Retinal pigment epithelial cell (primary cell): ENCODE measurements around the gene GIMAP8.

Experiments used
- DNase-seq: peaks from one replicate; pipeline ENCODE4 v3.0.0-alpha.2; 2010; ENCODE audit warnings: low read depth
- H3K4me3 ChIP-seq: 2 replicates; pipeline ENCODE4 v1.5.1; 2011; ENCODE audit warnings: mild to moderate bottlenecking, low read length, control low read depth, moderate library complexity
- TF ChIP-seq, protein P1 (sequence below): conservative IDR thresholded peaks from 2 replicates; pipeline ENCODE4 v1.5.1; 2011; ENCODE audit warnings: low read depth, low read length, control low read depth, inconsistent platforms

GIMAP8 gene

DNA sequence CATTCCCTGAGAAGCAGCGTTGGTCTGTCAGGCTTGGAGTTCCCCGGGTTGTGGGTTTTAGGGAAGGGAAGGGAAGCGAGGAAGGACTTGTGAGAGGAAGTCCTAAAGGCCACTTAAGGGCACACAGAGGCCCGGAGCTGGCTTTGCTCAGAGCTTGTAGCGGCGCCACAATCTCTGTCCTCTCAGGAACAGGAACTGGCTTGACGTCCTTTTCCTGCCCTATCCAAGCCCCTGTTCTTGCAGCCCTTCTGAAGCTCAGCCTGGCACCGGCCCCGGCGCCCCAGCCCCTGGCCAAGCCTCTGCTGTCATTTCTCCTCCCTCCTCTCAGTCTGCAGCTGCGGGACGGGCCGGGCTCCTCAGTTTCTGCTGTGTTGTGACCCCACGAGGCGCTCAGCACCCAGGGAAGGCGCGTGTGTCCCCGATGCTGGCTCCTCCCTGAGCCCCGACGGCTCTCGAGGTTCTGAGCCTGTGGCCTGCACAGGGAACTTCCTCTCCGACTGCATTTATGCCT lies at the start of gene GIMAP8:
Gene GIMAP8, plus strand, starts transcription at position 140 of the 511 bp plus-strand sequence. CDS start 16,069 bp downstream, outside the sequence.
- DNase-seq = no peak
- no peak within 1 kb of the TSS for H3K4me3 ChIP-seq

DNA sequence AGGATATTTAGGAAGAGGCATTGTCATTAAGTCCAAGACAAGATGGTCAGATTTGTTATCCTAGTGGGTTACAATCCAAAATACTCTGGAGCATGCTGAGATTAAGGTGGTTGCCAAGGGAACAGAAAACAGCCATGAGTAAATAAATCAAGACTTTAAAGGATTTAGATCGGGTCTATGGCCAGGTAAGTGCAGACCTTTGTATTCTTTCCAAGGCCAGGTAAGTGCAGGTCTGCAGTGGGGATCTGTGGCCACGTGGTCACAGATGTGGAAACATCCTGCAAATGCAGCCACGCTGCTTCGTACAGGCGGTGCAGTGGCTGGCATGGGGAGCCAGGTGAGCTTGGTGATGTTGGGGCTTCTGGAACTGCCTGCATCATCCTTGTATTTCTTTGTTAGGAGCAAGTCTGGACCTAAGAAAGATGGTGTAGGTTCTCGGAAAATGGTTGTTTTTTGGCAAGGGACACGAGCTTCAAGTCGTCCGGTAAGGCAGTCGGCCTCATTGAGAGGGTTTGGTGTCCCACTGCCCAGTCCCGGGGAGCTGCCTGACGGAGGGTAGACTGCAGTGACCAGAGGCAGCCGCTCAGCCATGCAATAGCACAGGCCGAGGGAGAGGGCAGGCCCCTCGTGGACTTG lies 49.5 kb upstream of the GIMAP8 start:
- DNase-seq = no peak
- TF ChIP-seq, protein P1, sequence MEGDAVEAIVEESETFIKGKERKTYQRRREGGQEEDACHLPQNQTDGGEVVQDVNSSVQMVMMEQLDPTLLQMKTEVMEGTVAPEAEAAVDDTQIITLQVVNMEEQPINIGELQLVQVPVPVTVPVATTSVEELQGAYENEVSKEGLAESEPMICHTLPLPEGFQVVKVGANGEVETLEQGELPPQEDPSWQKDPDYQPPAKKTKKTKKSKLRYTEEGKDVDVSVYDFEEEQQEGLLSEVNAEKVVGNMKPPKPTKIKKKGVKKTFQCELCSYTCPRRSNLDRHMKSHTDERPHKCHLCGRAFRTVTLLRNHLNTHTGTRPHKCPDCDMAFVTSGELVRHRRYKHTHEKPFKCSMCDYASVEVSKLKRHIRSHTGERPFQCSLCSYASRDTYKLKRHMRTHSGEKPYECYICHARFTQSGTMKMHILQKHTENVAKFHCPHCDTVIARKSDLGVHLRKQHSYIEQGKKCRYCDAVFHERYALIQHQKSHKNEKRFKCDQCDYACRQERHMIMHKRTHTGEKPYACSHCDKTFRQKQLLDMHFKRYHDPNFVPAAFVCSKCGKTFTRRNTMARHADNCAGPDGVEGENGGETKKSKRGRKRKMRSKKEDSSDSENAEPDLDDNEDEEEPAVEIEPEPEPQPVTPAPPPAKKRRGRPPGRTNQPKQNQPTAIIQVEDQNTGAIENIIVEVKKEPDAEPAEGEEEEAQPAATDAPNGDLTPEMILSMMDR = no peak
- H3K4me3 ChIP-seq = no peak overlapping the region

More for the DNA sequence above, at the start of gene GIMAP8:
- TF ChIP-seq, protein P1 = no peak

DNA sequence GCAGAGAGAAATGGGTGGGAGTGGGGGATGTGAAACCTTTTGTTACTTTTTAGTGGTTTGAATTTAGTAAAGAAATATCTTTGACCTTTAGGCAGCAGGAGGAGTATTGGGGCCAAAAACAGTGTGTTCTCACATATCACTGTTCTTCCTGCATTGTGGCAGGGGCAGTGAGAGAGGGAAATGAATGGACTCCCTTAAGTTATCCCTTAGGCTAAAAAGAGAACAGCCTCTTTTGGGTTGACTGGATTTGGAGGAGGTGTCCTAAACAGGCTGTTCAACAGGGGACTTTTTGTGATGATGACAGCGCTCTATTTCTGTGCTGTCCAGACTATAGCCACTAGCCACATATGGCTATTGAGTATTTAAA lies 49.0 kb upstream of the GIMAP8 start:
- no peak overlapping the region for H3K4me3 ChIP-seq
- TF ChIP-seq, protein P1 = no peak
- no peak for DNase-seq

DNA sequence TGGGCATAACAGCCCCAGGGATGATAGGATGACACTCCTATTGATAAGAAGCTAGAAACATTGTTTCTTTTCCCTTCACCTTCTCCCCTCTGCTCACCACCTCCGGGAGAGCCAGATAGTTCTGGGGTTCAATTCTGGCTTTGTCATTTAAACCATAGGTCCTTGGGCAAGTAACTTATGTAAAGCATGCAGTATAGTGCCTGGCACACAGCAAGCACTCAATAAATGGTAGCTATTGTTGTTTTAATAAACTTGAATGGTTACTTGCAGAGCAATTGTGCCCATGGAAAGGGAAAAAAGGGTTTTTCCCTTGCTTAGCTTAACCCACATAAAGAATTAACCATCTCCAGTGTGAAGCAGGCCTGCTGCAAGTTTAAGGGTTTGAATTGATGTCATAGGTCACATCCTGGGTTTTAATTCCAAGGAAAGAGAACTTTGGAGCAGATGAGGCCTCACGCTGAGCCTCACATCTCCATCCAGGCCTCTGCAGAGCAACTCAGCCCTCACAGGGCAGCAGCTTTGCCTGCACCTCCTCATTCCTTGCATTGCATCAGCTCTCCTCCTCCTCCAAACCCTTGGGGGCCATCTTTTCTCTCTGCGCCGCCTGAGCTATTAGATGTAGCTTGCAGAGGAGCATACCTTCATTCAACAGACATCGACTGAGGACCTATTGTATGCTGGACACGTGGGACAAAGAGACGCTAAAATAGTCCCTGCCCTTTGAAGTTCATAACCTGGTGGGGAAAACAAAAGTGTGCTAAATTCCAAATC lies 48.4 kb upstream of the GIMAP8 start:
- no peak for DNase-seq
- TF ChIP-seq, protein P1 = no peak
- H3K4me3 ChIP-seq = no peak overlapping the region

DNA sequence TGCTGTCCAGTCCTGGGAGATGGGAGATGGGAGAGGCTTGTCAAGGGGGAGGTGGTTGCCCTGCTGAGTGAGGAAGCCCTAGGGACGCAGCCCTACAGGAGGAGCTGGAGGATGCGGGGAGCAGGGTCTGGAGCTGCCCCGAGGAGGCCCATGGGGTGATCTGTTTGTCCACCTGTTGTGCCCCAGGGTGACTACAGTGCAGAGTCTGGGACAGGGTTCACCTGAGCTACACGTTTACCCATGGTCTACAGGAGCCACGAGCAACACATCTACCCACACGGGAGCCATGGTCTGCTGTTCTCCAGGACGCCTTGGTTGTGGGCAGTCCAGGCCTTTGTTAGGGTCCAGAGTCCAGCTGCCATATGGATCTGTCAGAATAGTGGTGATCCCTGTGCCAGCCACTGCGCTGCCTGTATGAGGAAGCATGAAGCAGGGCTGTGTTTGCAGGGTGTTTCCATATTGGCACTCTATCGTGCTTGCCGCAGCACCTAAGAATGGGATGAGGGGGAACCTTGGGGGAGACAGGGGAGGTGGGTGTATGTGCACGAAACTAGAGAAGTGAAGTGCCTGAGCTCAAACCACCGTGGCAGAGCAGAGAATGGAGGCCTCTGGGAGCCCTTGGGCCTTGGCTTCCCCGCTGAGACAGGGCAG lies 47.6 kb upstream of the GIMAP8 start:
- TF ChIP-seq, protein P1 = no peak
- no peak overlapping the region for H3K4me3 ChIP-seq
- no peak for DNase-seq

DNA sequence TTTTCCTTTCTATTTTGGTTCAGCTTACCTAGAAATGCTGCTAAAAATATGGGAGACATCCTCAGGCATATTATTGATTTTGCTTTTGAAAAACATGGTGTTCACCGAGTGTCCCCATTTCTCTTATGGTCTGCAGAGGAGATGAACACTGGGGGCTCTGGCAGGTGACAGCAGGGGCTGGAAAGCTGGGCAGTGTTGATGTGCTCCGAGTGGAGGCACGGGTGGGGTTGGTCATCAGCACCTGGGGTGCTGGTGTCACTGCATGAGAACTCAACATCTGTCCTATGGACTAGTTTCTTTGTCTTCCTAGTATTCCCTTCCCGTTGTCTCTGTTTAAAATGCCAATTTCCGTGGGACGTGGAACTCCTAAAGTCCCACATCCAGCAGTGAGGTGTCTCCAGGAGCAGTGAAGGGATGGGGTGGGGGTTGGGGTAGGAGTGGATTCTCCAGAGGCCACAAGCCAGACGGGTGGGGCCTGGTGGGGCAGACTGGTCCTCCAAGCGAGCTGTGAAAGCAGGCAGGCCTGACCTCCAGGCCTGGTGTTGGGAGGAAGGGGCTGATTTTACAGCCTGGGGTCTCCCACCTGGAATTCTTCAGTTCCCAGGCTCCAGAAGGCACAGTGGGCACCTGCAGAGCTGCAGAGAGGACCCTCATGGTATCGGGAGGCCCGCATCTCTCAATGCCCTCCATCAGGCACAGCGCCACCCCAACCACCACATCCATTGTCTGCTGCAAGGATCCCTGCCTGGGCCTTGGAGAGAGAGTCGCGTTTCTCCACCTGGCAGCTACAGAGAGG lies 46.9 kb upstream of the GIMAP8 start:
- no peak overlapping the region for H3K4me3 ChIP-seq

More for the DNA sequence above, 46.9 kb upstream of the GIMAP8 start:
- no peak for DNase-seq
- TF ChIP-seq, protein P1 = no peak
